K562 (cell line): ENCODE measurements around the gene KCNJ10. TPM values are rescaled to one million over a fixed set of nuclear protein-coding genes. Genes with fewer than 3 reads are reported as not detected.

Experiments
- ATAC-seq: fragments of 200-7000 bp; cut with Tn5 transposase; 3 replicates; pipeline ENCODE4 v1.9.1; 2020; ENCODE audit warnings: moderate library complexity
- BruUV-seq: library from RNA; stranded (reverse); fragments of 400-500 nt; replicated peaks from 2 replicates; lab custom pipeline; 2021; lab: Mats Ljungman, UMichigan
- CTCF ChIA-PET: fragments of 300-600 bp; formaldehyde crosslinking; extraction: SDS; loops from one replicate; lab custom pipeline; 2021; ENCODE audit warnings: low intra/inter-chr PET ratio; lab: Yijun Ruan, JAX
- POLR2A ChIA-PET: fragments of 300-600, 350-650 bp; sonication (Branson Sonifier 250); formaldehyde crosslinking; extraction: SDS; loops from one replicate; lab custom pipeline; 2021; ENCODE audit warnings: antibody characterized with exemption, inconsistent platforms; lab: Yijun Ruan, JAX
- DNase-seq, 4 experiments: peaks; one replicate each; pipeline versions ENCODE4 v3.0.0 to v3.0.0-alpha.2; 2011 to 2018; ENCODE audit warnings: low spot score in 3 of 4, mixed read lengths in 3 of 4; ENCODE audit errors: extremely low read depth in 1 of 4
- FAIRE-seq: peaks from 2 replicates; lab custom pipeline; 2011; peaks lifted over from hg19 to GRCh38; lab: Jason Lieb, UNC
- H2AFZ ChIP-seq: 2 replicates; pipeline ENCODE4 v1.6.0; 2011; ENCODE audit warnings: low read depth, low read length, control low read depth, inconsistent platforms
- H3K27ac ChIP-seq: fragments of 200-600 bp; 3 replicates; pipeline ENCODE4 v1.8.0; 2011; ENCODE audit warnings: low read depth, mild to moderate bottlenecking, control low read depth, inconsistent platforms, low read length, moderate library complexity, mixed read lengths; ENCODE audit errors: extremely low read depth
- H3K27me3 ChIP-seq, 2 experiments: fragments of 300-600 bp in 1 of 2; 2 replicates in 1 of 2; 3 replicates in 1 of 2; pipeline versions ENCODE4 v1.6.0 to v1.8.0; 2011; ENCODE audit warnings: inconsistent platforms in 2 of 2, low read length in 2 of 2, mild to moderate bottlenecking in 1 of 2, mixed read lengths in 1 of 2, moderate library complexity in 1 of 2; ENCODE audit not compliant: control insufficient read depth in 2 of 2, insufficient read depth in 2 of 2
- H3K36me3 ChIP-seq: fragments of 300-600 bp; 3 replicates; pipeline ENCODE4 v1.8.0; 2011; ENCODE audit warnings: mild to moderate bottlenecking, low read length, inconsistent platforms; ENCODE audit not compliant: control insufficient read depth, insufficient read depth
- H3K4me1 ChIP-seq, 2 experiments: fragments of 200-600 bp in 1 of 2; replicated peaks in 1 of 2; 2 replicates in 1 of 2; 3 replicates in 1 of 2; pipeline versions ENCODE4 v1.5.1 to v1.8.0; 2011; ENCODE audit warnings: inconsistent platforms in 2 of 2, low read length in 2 of 2, mild to moderate bottlenecking in 1 of 2, mixed read lengths in 1 of 2, moderate library complexity in 1 of 2; ENCODE audit not compliant: control insufficient read depth in 2 of 2, insufficient read depth in 2 of 2
- H3K4me2 ChIP-seq: 2 replicates; pipeline ENCODE4 v1.6.1; 2011; ENCODE audit warnings: low read length, control low read depth, inconsistent platforms, mixed read lengths; ENCODE audit not compliant: insufficient read depth
- H3K4me3 ChIP-seq: fragments of 200-600 bp; sonication (generic), shearing (Covaris generic); 2 replicates; pipeline ENCODE4 v1.5.1; 2016; ENCODE audit warnings: control low read depth, inconsistent platforms
- H3K79me2 ChIP-seq: fragments of 200-600 bp; 3 replicates; pipeline ENCODE4 v1.8.0; 2011; ENCODE audit warnings: low read length, inconsistent platforms; ENCODE audit not compliant: control insufficient read depth, insufficient read depth
- H3K9ac ChIP-seq, 2 experiments: 2 replicates each; pipeline versions ENCODE4 v1.6.0 to v1.6.1; 2011; ENCODE audit warnings: low read depth in 2 of 2, low read length in 2 of 2, control low read depth in 1 of 2, inconsistent platforms in 1 of 2, mild to moderate bottlenecking in 1 of 2, mixed read lengths in 1 of 2; ENCODE audit not compliant: insufficient read depth in 1 of 2
- H3K9me1 ChIP-seq: one replicate; pipeline ENCODE4 v1.6.0; 2011; ENCODE audit warnings: inconsistent platforms, mild to moderate bottlenecking, low read length, moderate library complexity; ENCODE audit not compliant: control insufficient read depth, insufficient read depth
- H3K9me3 ChIP-seq: replicated peaks from 2 replicates; pipeline ENCODE4 v1.5.1; 2011; ENCODE audit warnings: low read depth, low read length, inconsistent platforms; ENCODE audit not compliant: control insufficient read depth, insufficient read depth
- H4K20me1 ChIP-seq: replicated peaks from 2 replicates; pipeline ENCODE4 v1.6.1; 2011; ENCODE audit warnings: low read length, inconsistent platforms, mixed read lengths; ENCODE audit not compliant: control insufficient read depth, insufficient read depth
- CBFA2T3 ChIP-seq: fragments of 450-650 bp; IDR thresholded peaks from 2 replicates; pipeline ENCODE4 v1.6.1; 2017
- ID3 ChIP-seq, 2 experiments: fragments of 250-450 bp in 1 of 2; fragments of 450-650 bp in 1 of 2; sonication (Bioruptor Pico) in 1 of 2; IDR thresholded peaks; 2 replicates each; pipeline versions ENCODE4 v1.6.1 to v1.8.0; 2016 to 2021; ENCODE audit warnings: mild to moderate bottlenecking in 2 of 2, moderate library complexity in 2 of 2, missing compliant biosample characterization in 1 of 2, missing genetic modification characterization in 1 of 2
- NCOR1 ChIP-seq: fragments of 450-650 bp; IDR thresholded peaks from 2 replicates; pipeline ENCODE4 v1.6.1; 2016; ENCODE audit warnings: mild to moderate bottlenecking, moderate library complexity
- NR2C2 ChIP-seq, 2 experiments: fragments of 200-800 bp in 1 of 2; sonication (Bioruptor generic) in 1 of 2; sonication (generic) in 1 of 2; formaldehyde crosslinking in 1 of 2; IDR thresholded peaks; 2 replicates each; pipeline versions ENCODE4 v1.6.1 to v1.8.0; 2016 to 2022; ENCODE audit warnings: mild to moderate bottlenecking in 1 of 2, missing compliant biosample characterization in 1 of 2, missing genetic modification characterization in 1 of 2, missing genetic modification reagents in 1 of 2
- ZNF785 ChIP-seq: fragments of 250-450 bp; sonication (Bioruptor Pico); IDR thresholded peaks from 2 replicates; pipeline ENCODE4 v1.4.0; 2020; ENCODE audit warnings: mild to moderate bottlenecking
- ZSCAN32 ChIP-seq: fragments of 450-650 bp; formaldehyde crosslinking; IDR thresholded peaks from 2 replicates; pipeline ENCODE4 v1.4.0; 2020; ENCODE audit warnings: mild to moderate bottlenecking, moderate library complexity
- WGBS: fragments of 100-300 bp; shearing (Covaris generic); methylation state at CpG from one replicate; pipeline ENCODE4 v1.1.6; 2016; ENCODE audit warnings: low coverage, mixed read lengths; ENCODE audit not compliant: insufficient coverage; ENCODE audit errors: missing lambda C conversion rate; 5-methylcytosine and 5-hydroxymethylcytosine counted together
- in situ Hi-C: fragments of 300-500 bp; cut with MboI; formaldehyde crosslinking; loops from 4 replicates; pipeline ENCODE4 v1.15.0; 2018; ENCODE audit warnings: inconsistent platforms, mixed read lengths
- intact Hi-C: fragments of 100-400 bp; cut with micrococcal nuclease; formaldehyde crosslinking; loops from 2 replicates; pipeline ENCODE4 v1.14.2; 2022
- polyA plus RNA-seq, 8 experiments: library from polyadenylated mRNA; depleted of rRNA in 4 of 8; stranded (reverse) in 5 of 8; unstranded in 3 of 8; fragments of >200 nt; fragmentation: Nextera tagmentation in 2 of 8; fragmentation: Illumina TruSeq in 1 of 8; extraction: Ambion mirVana in 2 of 8; extraction: Trizol in 1 of 8; gene quantifications; 2 replicates each; pipeline versions ENCODE4 v1.2.1 to v1.2.3, GENCODE V29; 2011 to 2014; ENCODE audit warnings: inconsistent platforms in 1 of 8, missing spikeins in 1 of 8
- total RNA-seq, 7 experiments: library from RNA; depleted of rRNA in 6 of 7; stranded (reverse); fragments of >200 nt in 6 of 7; fragmentation: Illumina TruSeq in 2 of 7; extraction: Trizol in 2 of 7; gene quantifications; 2 replicates each; pipeline versions ENCODE4 v1.2.1 to v1.2.3, GENCODE V29; 2011 to 2021; ENCODE audit warnings: low replicate concordance in 1 of 7
- TF ChIP-seq, protein P1 (sequence below): fragments of 450-650 bp; IDR thresholded peaks from 2 replicates; pipeline ENCODE4 v1.6.1; 2016; ENCODE audit warnings: mild to moderate bottlenecking, moderate library complexity

Gene KCNJ10
- total and polyA plus RNA-seq, 9 of the 15 experiments (the other 6 are each of a cell fraction or from before 2014, with no cell fraction given), result 0.06 to 0.11 TPM; not detected in 7

DNA sequence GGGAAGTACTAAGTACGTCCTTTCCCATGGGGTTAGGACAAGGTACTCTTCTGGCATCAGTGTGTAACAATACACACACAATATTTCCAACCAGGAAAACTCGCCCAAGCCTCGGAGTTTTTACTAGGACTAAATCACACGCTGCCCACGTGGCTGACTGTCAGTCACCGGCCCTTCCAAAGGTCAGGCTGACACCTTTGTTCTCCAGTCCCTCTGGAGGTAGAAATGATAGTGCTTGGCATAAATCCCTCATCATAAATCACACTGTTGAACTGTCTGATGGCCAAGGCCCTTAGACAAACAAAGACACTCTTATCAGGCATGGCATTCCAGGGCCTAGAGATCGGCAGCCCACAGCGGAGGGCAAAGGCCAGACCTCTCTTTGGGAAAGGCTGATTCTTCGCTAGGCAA lies 99.0 kb downstream of the KCNJ10 start:
- CTCF ChIA-PET, result no interaction called here
- peak in 1 of 4 experiments; percentile 11 for DNase-seq
- Histone ChIP-seq H3K4me3 (no peak overlapping the region), H2AFZ (no peak overlapping the region), H3K79me2 (no peaks in the 10 kb centered on the region), H3K9me1 (no peaks in the 10 kb centered on the region), H4K20me1 (peaks cover 5% of the 10 kb centered on the region; the same call in 1 of the 2 replicates), H3K4me2 (no peak overlapping the region), H3K27me3 (peaks cover 7 to 40% of the 10 kb centered on the region in 2 experiments; a peak in 4 of 5 replicates), H3K9ac (no peak overlapping the region), H3K36me3 (no peaks in the 10 kb centered on the region), H3K9me3 (no peaks in the 10 kb centered on the region), H3K27ac (no peak overlapping the region), H3K4me1 (no peaks in the 10 kb centered on the region)
- in situ Hi-C loops (no loop called here), intact Hi-C loops (no loop called here)
- peak; percentile 67 for FAIRE-seq
- no TSS peak for BruUV-seq
- POLR2A ChIA-PET, result interaction anchor here (1.6 kb wide), 1 partner anchor 12 kb away, joined by 4 read pairs; no protein-coding TSS in a partner anchor
- under 1% methylated on average over 9 of the region's 9 CpGs for WGBS
- no peak for ATAC-seq
- TF ChIP-seq, protein P1, sequence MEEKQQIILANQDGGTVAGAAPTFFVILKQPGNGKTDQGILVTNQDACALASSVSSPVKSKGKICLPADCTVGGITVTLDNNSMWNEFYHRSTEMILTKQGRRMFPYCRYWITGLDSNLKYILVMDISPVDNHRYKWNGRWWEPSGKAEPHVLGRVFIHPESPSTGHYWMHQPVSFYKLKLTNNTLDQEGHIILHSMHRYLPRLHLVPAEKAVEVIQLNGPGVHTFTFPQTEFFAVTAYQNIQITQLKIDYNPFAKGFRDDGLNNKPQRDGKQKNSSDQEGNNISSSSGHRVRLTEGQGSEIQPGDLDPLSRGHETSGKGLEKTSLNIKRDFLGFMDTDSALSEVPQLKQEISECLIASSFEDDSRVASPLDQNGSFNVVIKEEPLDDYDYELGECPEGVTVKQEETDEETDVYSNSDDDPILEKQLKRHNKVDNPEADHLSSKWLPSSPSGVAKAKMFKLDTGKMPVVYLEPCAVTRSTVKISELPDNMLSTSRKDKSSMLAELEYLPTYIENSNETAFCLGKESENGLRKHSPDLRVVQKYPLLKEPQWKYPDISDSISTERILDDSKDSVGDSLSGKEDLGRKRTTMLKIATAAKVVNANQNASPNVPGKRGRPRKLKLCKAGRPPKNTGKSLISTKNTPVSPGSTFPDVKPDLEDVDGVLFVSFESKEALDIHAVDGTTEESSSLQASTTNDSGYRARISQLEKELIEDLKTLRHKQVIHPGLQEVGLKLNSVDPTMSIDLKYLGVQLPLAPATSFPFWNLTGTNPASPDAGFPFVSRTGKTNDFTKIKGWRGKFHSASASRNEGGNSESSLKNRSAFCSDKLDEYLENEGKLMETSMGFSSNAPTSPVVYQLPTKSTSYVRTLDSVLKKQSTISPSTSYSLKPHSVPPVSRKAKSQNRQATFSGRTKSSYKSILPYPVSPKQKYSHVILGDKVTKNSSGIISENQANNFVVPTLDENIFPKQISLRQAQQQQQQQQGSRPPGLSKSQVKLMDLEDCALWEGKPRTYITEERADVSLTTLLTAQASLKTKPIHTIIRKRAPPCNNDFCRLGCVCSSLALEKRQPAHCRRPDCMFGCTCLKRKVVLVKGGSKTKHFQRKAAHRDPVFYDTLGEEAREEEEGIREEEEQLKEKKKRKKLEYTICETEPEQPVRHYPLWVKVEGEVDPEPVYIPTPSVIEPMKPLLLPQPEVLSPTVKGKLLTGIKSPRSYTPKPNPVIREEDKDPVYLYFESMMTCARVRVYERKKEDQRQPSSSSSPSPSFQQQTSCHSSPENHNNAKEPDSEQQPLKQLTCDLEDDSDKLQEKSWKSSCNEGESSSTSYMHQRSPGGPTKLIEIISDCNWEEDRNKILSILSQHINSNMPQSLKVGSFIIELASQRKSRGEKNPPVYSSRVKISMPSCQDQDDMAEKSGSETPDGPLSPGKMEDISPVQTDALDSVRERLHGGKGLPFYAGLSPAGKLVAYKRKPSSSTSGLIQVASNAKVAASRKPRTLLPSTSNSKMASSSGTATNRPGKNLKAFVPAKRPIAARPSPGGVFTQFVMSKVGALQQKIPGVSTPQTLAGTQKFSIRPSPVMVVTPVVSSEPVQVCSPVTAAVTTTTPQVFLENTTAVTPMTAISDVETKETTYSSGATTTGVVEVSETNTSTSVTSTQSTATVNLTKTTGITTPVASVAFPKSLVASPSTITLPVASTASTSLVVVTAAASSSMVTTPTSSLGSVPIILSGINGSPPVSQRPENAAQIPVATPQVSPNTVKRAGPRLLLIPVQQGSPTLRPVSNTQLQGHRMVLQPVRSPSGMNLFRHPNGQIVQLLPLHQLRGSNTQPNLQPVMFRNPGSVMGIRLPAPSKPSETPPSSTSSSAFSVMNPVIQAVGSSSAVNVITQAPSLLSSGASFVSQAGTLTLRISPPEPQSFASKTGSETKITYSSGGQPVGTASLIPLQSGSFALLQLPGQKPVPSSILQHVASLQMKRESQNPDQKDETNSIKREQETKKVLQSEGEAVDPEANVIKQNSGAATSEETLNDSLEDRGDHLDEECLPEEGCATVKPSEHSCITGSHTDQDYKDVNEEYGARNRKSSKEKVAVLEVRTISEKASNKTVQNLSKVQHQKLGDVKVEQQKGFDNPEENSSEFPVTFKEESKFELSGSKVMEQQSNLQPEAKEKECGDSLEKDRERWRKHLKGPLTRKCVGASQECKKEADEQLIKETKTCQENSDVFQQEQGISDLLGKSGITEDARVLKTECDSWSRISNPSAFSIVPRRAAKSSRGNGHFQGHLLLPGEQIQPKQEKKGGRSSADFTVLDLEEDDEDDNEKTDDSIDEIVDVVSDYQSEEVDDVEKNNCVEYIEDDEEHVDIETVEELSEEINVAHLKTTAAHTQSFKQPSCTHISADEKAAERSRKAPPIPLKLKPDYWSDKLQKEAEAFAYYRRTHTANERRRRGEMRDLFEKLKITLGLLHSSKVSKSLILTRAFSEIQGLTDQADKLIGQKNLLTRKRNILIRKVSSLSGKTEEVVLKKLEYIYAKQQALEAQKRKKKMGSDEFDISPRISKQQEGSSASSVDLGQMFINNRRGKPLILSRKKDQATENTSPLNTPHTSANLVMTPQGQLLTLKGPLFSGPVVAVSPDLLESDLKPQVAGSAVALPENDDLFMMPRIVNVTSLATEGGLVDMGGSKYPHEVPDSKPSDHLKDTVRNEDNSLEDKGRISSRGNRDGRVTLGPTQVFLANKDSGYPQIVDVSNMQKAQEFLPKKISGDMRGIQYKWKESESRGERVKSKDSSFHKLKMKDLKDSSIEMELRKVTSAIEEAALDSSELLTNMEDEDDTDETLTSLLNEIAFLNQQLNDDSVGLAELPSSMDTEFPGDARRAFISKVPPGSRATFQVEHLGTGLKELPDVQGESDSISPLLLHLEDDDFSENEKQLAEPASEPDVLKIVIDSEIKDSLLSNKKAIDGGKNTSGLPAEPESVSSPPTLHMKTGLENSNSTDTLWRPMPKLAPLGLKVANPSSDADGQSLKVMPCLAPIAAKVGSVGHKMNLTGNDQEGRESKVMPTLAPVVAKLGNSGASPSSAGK, result no peak
- TF ChIP-seq ID3 (CRISPR knock-in tag; IDR thresholded peaks at IDR 0.05) (no peak), ID3 (tag; IDR thresholded peaks at IDR 0.05) (peak; percentile 88), CBFA2T3 (peak; percentile 63; the same call in 1 of the 2 replicates), NCOR1 (0 out of 2 replicates have a peak, but pooled peaks have one; percentile 8), NR2C2 (CRISPR knock-in tag; IDR thresholded peaks at IDR 0.05) (no peak), NR2C2 (tag; IDR thresholded peaks at IDR 0.05) (peak; percentile 24; the same call in 1 of the 2 replicates), ZSCAN32 (CRISPR knock-in tag) (no peak), ZNF785 (no peak)
